NCI-H345 treated with DMSO at 0.1 percent for 48 hours (cell line): ENCODE results near the gene NBEAL2.

Experiments
- DNase-seq: peaks from one replicate; lab custom pipeline; 2025; ENCODE audit not compliant: unreplicated experiment; lab: John Stamatoyannopoulos, UW

The NBEAL2 gene

DNA sequence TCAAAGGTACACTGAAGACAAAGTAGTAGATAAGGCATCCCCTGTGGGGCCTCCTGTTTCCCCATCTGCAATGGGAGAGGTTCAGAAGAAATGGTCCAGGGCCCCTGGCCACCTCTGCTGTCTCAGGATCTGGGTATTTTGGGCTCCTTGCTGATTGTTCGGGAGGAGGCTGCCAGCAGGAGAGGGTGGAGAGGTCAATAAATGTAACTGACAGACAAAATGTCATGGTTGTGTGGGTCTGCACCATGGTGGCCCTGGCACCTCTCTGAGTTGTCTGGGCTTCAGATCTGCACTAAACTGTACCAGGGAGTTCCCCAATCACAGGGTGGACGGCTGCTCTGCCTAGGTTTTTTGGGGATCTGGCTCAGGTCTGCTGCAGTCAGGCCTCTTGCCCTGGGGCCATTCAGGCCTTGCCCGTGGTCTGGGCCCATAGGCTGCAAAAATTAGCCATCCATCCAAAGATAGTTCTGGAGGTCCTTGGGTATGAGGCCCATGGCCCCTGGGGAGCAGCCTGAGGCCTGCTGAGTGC is 7.4 kb downstream of the NBEAL2 start:
- no peak for DNase-seq

DNA sequence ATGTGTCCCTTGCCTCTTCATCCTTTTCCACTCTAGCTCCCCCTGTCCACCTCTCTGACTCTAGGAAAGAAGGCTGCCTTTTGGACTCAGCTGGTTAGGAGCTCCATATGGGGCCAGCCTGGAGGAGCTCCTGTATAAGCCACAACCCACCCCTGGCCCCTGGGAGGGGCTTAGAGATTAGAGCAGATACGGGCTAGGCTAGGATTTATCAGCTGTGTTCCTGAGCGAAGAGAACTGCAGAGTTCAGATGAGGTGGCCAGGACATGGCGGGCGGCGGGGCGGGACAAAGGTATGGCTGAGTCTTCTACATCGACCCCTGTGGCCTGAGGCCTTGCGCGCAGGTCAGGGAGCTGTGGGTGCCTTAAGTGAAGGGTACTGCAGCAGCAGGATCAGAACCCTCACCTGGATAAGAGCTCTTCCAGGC is 7.9 kb downstream of the NBEAL2 start:
- no peak for DNase-seq

DNA sequence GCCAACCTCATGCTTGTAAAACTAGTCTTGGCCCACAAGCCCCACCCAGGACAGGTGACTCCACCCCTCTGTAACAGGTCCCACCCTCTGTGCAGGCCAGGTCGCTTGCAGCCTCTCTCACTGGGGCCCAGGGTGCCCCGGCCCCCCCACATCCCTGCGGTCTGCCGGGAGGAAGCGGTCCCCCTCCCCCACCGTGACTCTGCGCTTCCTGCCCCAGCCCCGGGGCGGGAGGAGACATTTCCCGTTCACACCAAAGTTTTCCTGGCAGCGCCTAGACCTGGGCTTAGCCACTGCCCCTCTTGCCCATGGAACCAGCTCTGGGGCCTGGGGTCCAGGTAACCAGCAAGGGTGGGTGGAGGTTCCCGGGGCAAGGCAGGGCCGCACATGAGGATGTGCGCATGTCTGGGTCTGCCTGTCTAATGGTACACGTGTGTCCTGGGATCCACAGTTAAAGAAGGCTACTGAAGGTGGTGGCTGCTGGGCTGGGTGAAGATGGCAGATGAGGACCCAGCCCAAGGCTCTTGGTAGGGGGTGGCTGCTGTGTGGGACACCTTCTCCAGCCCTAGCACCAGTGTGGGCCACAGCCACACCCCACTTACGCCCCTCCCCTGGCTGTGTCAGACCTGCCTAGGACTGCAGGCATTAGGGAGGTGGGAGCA is 8.4 kb downstream of the NBEAL2 start:
- DNase-seq = no peak

DNA sequence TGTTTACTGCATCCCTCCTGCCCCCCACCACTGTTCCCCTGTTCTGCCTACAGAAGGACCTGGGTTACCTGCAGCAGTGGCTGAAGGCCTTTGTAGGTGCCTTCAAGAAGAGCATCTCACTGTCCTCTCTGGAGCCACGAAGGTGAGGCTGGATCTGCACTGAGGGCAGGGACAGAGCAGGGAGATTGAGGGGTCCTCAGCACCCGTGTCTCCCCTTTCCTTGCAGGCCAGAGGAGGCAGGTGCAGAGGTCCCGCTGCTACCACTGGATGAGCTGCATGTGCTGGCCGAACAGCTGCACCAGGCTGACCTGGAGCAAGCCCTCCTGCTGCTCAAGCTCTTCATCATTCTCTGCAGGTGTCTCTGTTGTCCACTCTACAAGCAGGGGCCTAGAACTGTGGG is 9.2 kb downstream of the NBEAL2 start:
- no peak for DNase-seq

GRCh38 chr3:46989146-46989810 is 9.8 kb downstream of the NBEAL2 start:
- no peak for DNase-seq

DNA sequence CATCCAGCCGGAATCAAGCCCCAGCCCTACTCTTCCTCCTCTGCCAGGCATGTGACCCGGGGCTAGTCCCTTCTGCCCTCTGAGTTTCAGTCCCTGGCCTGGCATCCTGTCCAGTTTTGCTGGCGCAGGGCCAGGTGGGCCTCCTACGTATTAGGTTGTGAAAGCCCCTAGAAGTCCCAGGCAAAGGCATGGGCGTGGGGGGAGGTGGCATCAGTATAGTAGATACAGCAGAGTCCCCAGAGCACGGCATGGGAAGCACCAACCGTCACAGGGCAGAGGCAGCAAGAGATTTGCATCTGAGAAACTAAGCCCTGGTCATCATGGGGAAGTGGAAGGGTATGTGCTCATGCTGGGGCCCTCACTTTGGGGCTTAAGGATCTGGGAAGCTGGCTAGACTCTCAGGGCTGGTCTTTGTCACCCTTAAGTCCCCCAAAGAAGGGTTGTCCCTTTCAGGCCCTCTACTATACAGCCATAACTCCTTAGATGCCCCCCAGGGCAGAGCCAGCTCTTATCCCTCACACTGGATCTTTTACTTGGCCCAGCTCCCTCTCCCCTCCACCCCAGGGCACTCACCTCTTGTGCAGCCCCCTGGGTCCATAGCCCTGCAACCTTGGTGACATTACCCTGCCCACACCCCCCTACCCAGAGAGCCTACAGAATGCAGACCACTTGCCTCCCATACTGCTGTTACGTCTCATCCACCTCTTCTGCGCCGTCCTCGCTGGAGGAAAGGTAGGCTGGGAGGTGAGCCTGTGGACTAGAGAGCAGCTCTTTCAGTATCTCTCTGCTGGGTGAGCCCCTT is 11.3 kb downstream of the NBEAL2 start:
- no peak for DNase-seq

DNA sequence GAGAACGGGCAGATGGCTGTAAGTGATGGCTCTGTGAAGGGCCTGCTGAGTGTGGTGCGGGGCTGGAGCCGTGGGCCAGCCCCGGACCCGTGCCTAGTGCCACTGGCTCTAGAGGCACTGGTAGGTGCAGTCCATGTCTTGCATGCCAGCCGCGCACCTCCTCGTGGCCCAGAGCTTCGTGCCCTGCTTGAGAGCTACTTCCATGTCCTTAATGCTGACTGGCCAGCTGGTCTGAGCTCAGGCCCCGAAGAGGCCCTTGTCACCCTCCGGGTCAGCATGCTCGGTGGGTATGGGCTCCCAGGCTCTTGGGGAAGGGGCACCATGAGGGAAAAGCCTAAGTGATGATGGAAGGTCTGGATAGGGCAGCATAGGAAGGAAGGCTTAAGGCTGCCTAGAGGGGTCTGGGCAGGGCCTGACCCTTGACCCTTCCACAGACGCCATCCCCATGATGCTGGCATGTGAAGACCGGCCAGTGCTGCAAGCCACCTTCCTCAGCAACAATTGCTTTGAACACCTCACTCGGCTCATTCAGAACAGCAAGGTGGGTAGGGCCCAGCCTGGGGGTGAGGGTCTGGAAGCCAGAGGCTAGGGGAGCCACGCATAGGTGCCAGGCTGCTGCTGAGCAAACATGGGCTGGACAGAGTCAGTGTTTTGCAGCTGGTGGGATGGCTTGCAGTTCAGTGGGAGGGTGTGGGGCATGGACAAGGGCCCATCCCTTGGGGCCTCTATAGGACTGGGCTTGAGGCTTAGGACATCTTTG is 12.1 kb downstream of the NBEAL2 start:
- no peak for DNase-seq

DNA sequence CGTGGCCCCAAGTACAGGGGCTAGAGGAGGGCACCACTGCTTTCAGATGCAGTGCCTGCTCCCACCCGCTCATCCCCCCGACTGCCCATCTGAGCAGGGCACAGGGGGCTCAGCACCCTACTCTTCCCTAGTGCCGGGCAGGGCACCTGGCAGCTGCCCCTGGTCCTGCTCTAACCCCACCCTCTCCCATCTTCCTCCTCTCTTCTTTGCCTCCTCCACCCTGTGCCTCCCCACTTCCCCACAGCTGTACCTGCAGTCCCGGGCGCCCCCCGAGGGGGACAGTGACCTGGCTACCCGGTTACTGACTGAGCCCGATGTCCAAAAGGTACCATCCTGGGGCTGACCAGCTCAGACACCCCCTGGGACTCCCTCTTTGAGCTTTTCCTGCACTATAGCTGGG is 12.8 kb downstream of the NBEAL2 start:
- no peak for DNase-seq

GRCh38 chr3:46993292-46993691 is 13.8 kb downstream of the NBEAL2 start:
- no peak for DNase-seq

GRCh38 chr3:46993986-46994385 is 14.5 kb downstream of the NBEAL2 start:
- DNase-seq = no peak

DNA sequence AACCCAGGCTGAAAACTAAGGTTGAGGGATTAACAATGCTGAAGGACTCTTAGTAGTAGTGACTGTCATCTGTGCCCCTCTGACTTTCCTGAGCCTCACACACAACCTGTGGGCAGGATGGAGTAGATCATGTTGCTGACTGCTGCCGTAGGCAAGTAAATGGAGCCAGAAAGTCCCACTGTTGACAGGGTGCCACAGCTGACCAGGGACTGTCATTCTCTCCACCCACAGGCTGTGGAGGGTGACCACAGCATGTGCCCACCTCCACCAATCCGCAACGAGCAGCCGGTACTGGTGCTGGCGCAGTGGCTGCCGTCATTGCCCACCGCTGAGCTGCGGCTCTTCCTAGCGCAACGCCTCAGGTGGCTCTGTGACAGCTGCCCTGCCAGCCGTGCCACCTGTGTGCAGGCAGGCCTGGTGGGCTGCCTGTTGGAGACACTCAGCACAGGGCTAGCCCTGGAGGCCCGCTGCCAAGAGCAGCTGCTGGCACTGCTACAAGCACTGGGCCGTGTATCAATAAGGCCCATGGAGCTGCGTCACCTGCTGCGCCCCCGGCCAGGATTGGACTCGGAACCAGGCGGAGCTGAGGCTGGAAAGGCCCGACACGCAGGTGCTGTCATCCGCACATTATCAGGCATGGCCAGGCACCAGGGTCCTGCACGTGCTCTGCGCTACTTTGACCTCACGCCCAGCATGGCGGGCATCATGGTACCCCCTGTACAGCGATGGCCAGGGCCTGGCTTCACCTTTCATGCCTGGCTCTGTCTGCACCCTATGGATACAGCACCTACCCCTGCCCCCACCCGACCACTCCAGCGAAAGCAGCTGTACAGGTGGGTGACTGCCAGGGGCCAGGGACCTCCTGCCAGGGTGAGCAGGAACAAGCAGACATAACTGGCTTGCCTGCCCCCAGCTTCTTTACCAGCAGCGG is 15.6 kb downstream of the NBEAL2 start:
- DNase-seq = no peak

- no peak for DNase-seq
Observed at GRCh38 chr3:46995901-46996562, 16.6 kb downstream of the NBEAL2 start.

- no peak for DNase-seq
Observed at GRCh38 chr3:46996689-46997452, 17.4 kb downstream of the NBEAL2 start.

DNA sequence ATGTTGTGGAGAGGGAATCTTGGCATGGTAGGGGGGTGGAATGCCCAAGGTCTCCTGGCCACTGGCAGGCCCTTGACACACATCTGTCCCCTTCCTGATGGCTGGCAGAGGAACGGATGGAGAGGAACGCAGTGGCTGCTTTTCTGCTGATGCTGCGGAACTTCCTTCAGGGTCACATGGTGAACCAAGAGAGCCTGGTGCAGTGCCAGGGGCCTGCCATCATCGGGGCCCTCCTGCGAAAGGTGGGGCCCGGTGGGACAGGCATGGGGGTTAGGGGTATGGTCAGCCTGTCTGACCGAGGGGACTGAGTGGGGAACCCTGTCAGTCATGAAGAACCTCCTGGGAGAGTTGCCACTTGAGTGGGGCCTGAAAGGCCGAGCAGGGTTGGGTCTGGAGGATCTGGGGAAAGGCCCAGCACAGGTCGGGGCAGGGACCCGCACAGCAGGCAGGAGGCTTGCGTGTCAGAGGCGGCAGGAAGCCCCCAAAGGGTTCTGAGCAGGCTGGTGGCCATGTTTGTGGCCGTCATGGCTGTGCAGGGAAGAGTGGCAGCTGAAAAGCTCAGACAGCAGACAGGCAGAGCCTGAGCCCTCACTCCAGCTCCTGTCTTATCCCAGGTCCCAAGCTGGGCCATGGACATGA is 18.1 kb downstream of the NBEAL2 start:
- no peak for DNase-seq

- DNase-seq = no peak
Observed at GRCh38 chr3:46998121-46998851, 18.8 kb downstream of the NBEAL2 start.

- DNase-seq = no peak
Observed at GRCh38 chr3:46998852-46999515, 19.5 kb downstream of the NBEAL2 start.
